ENCODE measurements around the gene FBXO33. TPM values are rescaled to one million over a fixed set of nuclear protein-coding genes. Genes with fewer than 3 reads are reported as not detected.

The FBXO33 gene
- total RNA-seq, 1 donor from 2014 or later = 9.4 TPM

DNA sequence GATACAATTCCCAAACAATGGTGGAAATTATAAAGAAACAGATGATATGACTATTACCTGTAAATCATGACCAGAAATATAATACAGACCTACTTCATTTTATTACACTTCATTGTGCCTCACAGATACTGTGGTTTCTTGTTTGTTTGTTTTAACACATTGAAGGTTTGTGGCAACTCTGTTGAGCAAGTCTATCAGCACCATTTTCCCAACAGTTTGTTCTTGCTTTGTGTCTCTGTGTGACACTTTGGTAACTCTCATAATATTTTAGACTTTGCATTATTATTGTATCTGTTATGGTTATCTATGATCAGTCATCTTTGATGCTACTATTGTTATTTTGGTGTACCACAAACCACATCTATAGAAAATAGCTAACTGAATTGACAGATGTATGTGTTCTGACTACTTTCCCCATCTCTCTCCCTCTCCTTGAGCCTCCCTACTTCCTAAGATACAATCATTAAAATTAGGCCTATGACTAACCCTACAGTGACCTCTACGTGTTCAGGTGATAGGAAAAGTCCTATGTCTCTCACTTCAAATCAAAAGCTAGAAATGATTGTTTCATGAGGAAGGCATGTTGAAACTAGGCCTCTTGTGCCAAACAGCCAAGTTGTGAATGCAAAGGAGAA, 49.1 kb downstream of the FBXO33 start:
- Histone ChIP-seq H3K79me2 (ENCODE audit: insufficient read depth, low read length) (no peaks in the 10 kb centered on the region), H3K4me3 (ENCODE audit: insufficient read depth, low read depth, low read length) (no peak overlapping the region), H3K9ac (ENCODE audit: low read length) (no peak overlapping the region), H3K27me3 (ENCODE audit: insufficient read depth, low read length) (no peaks in the 10 kb centered on the region), H4K20me1 (ENCODE audit: insufficient read depth, low read length) (no peaks in the 10 kb centered on the region), H2AFZ (ENCODE audit: low read depth, low read length) (no peak overlapping the region), H3K27ac (ENCODE audit: low read depth, low read length) (no peak overlapping the region), H3K4me2 (ENCODE audit: low read length) (no peak overlapping the region), H3K9me3 (ENCODE audit: insufficient read depth, low read depth, low read length) (no peaks in the 10 kb centered on the region), H3K4me1 (ENCODE audit: insufficient read depth, low read length) (no peaks in the 10 kb centered on the region), H3K36me3 (ENCODE audit: insufficient read depth, low read length) (no peaks in the 10 kb centered on the region)
- H3K27me3 Mint-ChIP-seq (ENCODE audit: low read depth, unreplicated experiment) = no peaks in the 10 kb centered on the region
- no peak overlapping the region for H3K27ac Mint-ChIP-seq (ENCODE audit: unreplicated experiment)
- H3K9me3 Mint-ChIP-seq (ENCODE audit: unreplicated experiment) = peaks cover 3% of the 10 kb centered on the region
- DNase-seq (ENCODE audit: low read depth) (no peak), FAIRE-seq (no peak)
- H3K4me3 Mint-ChIP-seq (ENCODE audit: unreplicated experiment) = no peak overlapping the region
- no peak for TF ChIP-seq EZH2 (IDR thresholded peaks at IDR 0.05; ENCODE audit: insufficient read depth, low read length)
- TF ChIP-seq CTCF (IDR thresholded peaks at IDR 0.05; ENCODE audit: insufficient read depth, low read depth, low read length) = no peak
- H3K36me3 Mint-ChIP-seq (ENCODE audit: low read depth, unreplicated experiment) = peaks cover 15% of the 10 kb centered on the region
- H3K4me1 Mint-ChIP-seq (ENCODE audit: low read depth, unreplicated experiment) = peaks cover 6% of the 10 kb centered on the region

- Histone ChIP-seq H3K9ac (ENCODE audit: low read length) (no peak overlapping the region), H3K27ac (ENCODE audit: low read depth, low read length) (no peak overlapping the region), H3K4me3 (ENCODE audit: insufficient read depth, low read depth, low read length) (no peak overlapping the region), H3K79me2 (ENCODE audit: insufficient read depth, low read length) (no peaks in the 10 kb centered on the region), H3K27me3 (ENCODE audit: insufficient read depth, low read length) (no peaks in the 10 kb centered on the region), H4K20me1 (ENCODE audit: insufficient read depth, low read length) (no peaks in the 10 kb centered on the region), H2AFZ (ENCODE audit: low read depth, low read length) (no peak overlapping the region), H3K36me3 (ENCODE audit: insufficient read depth, low read length) (no peaks in the 10 kb centered on the region), H3K4me2 (ENCODE audit: low read length) (no peak overlapping the region), H3K4me1 (ENCODE audit: insufficient read depth, low read length) (no peaks in the 10 kb centered on the region), H3K9me3 (ENCODE audit: insufficient read depth, low read depth, low read length) (no peaks in the 10 kb centered on the region)
- Mint-ChIP-seq H3K4me3 (ENCODE audit: unreplicated experiment) (no peak overlapping the region), H3K27me3 (ENCODE audit: low read depth, unreplicated experiment) (no peaks in the 10 kb centered on the region), H3K9me3 (ENCODE audit: unreplicated experiment) (peaks cover 3% of the 10 kb centered on the region), H3K4me1 (ENCODE audit: low read depth, unreplicated experiment) (peaks cover 8% of the 10 kb centered on the region), H3K27ac (ENCODE audit: unreplicated experiment) (no peak overlapping the region), H3K36me3 (ENCODE audit: low read depth, unreplicated experiment) (peaks cover 15% of the 10 kb centered on the region)
- DNase-seq (ENCODE audit: low read depth) (no peak), FAIRE-seq (no peak)
- TF ChIP-seq CTCF (IDR thresholded peaks at IDR 0.05; ENCODE audit: insufficient read depth, low read depth, low read length) (no peak), EZH2 (IDR thresholded peaks at IDR 0.05; ENCODE audit: insufficient read depth, low read length) (no peak)
Measured at GRCh38 chr14:39382463-39382862, 49.8 kb downstream of the FBXO33 start.

GRCh38 chr14:39381366-39381765, 50.9 kb downstream of the FBXO33 start:
- Histone ChIP-seq H3K4me1 (ENCODE audit: insufficient read depth, low read length) (peaks cover 7% of the 10 kb centered on the region), H3K9ac (ENCODE audit: low read length) (no peak overlapping the region), H3K4me2 (ENCODE audit: low read length) (no peak overlapping the region), H3K79me2 (ENCODE audit: insufficient read depth, low read length) (no peaks in the 10 kb centered on the region), H4K20me1 (ENCODE audit: insufficient read depth, low read length) (no peaks in the 10 kb centered on the region), H3K27ac (ENCODE audit: low read depth, low read length) (no peak overlapping the region), H3K36me3 (ENCODE audit: insufficient read depth, low read length) (no peaks in the 10 kb centered on the region), H3K27me3 (ENCODE audit: insufficient read depth, low read length) (no peaks in the 10 kb centered on the region), H3K4me3 (ENCODE audit: insufficient read depth, low read depth, low read length) (no peak overlapping the region), H2AFZ (ENCODE audit: low read depth, low read length) (no peak overlapping the region), H3K9me3 (ENCODE audit: insufficient read depth, low read depth, low read length) (no peaks in the 10 kb centered on the region)
- H3K36me3 Mint-ChIP-seq (ENCODE audit: low read depth, unreplicated experiment) = peaks cover 9% of the 10 kb centered on the region
- H3K27me3 Mint-ChIP-seq (ENCODE audit: low read depth, unreplicated experiment) = no peaks in the 10 kb centered on the region
- TF ChIP-seq CTCF (IDR thresholded peaks at IDR 0.05; ENCODE audit: insufficient read depth, low read depth, low read length) (no peak), EZH2 (IDR thresholded peaks at IDR 0.05; ENCODE audit: insufficient read depth, low read length) (no peak)
- DNase-seq (ENCODE audit: low read depth) = no peak
- peaks cover 3% of the 10 kb centered on the region for H3K9me3 Mint-ChIP-seq (ENCODE audit: unreplicated experiment)
- no peak overlapping the region for H3K27ac Mint-ChIP-seq (ENCODE audit: unreplicated experiment)
- H3K4me3 Mint-ChIP-seq (ENCODE audit: unreplicated experiment) = no peak overlapping the region
- no peak for FAIRE-seq
- H3K4me1 Mint-ChIP-seq (ENCODE audit: low read depth, unreplicated experiment) = peaks cover 19% of the 10 kb centered on the region

Measured in astrocyte (in vitro differentiated cells and primary cell).